Keratinocyte (primary cell): ENCODE results near the gene ECHDC1. TPM values are rescaled to one million over a fixed set of nuclear protein-coding genes. Genes with fewer than 3 reads are reported as not detected.

Experiments used
- DNase-seq: peaks from one replicate; pipeline ENCODE4 v3.0.0-alpha.2; 2011; ENCODE audit warnings: low read depth, missing footprints, low spot score
- FAIRE-seq: peaks from 2 replicates; lab custom pipeline; 2011; peaks lifted over from hg19 to GRCh38; lab: Jason Lieb, UNC
- H2AFZ ChIP-seq: 2 replicates; pipeline ENCODE4 v1.6.0; 2012; ENCODE audit warnings: low read length, control low read depth, inconsistent platforms; ENCODE audit not compliant: control insufficient read depth
- H3K27ac ChIP-seq: 2 replicates; pipeline ENCODE4 v1.5.1; 2011; ENCODE audit warnings: low read length; ENCODE audit not compliant: control insufficient read depth, insufficient read depth
- H3K27me3 ChIP-seq: 3 replicates; pipeline ENCODE4 v1.6.0; 2011; ENCODE audit warnings: low read length; ENCODE audit not compliant: control insufficient read depth, insufficient read depth; ENCODE audit errors: extremely low read depth
- H3K36me3 ChIP-seq, 2 experiments: 2 replicates in 1 of 2; 3 replicates in 1 of 2; pipeline ENCODE4 v1.5.1; 2011; ENCODE audit warnings: low read length in 2 of 2, mild to moderate bottlenecking in 1 of 2; ENCODE audit not compliant: control insufficient read depth in 2 of 2, insufficient read depth in 2 of 2; ENCODE audit errors: extremely low read depth in 1 of 2
- H3K4me1 ChIP-seq: 3 replicates; pipeline ENCODE4 v1.5.1; 2011; ENCODE audit warnings: low read length; ENCODE audit not compliant: control insufficient read depth, insufficient read depth; ENCODE audit errors: extremely low read depth
- H3K4me2 ChIP-seq: 3 replicates; pipeline ENCODE4 v1.6.0; 2011; ENCODE audit warnings: low read depth, low read length; ENCODE audit not compliant: control insufficient read depth, insufficient read depth; ENCODE audit errors: extremely low read depth
- H3K4me3 ChIP-seq, 3 experiments: fragments of 200-600 bp in 1 of 3; sonication (generic) in 1 of 3; 2 replicates in 2 of 3; 3 replicates in 1 of 3; pipeline ENCODE4 v1.5.1; 2011 to 2016; ENCODE audit warnings: low read length in 3 of 3, mild to moderate bottlenecking in 3 of 3, control low read depth in 2 of 3, inconsistent platforms in 1 of 3, low read depth in 1 of 3, mixed read lengths in 1 of 3, mixed run types in 1 of 3, moderate library complexity in 1 of 3; ENCODE audit not compliant: control insufficient read depth in 2 of 3, insufficient read depth in 2 of 3; ENCODE audit errors: extremely low read depth in 1 of 3
- H3K79me2 ChIP-seq: 2 replicates; pipeline ENCODE4 v1.6.0; 2012; ENCODE audit warnings: low read length; ENCODE audit not compliant: control insufficient read depth, insufficient read depth
- H3K9ac ChIP-seq: 3 replicates; pipeline ENCODE4 v1.6.0; 2011; ENCODE audit warnings: low read length; ENCODE audit not compliant: control insufficient read depth, insufficient read depth; ENCODE audit errors: extremely low read depth
- H3K9me1 ChIP-seq: 3 replicates; pipeline ENCODE4 v1.6.0; 2011; ENCODE audit warnings: low read length; ENCODE audit not compliant: control insufficient read depth, insufficient read depth; ENCODE audit errors: extremely low read depth
- H3K9me3 ChIP-seq: 2 replicates; pipeline ENCODE4 v1.5.1; 2012; ENCODE audit warnings: low read depth, low read length; ENCODE audit not compliant: control insufficient read depth
- H4K20me1 ChIP-seq: 3 replicates; pipeline ENCODE4 v1.6.0; 2011; ENCODE audit warnings: low read length; ENCODE audit not compliant: control insufficient read depth, insufficient read depth; ENCODE audit errors: extremely low read depth
- EZH2 ChIP-seq: IDR thresholded peaks from one replicate; pipeline ENCODE4 v1.6.1; 2012; ENCODE audit warnings: inconsistent platforms, mild to moderate bottlenecking, low read length, moderate library complexity
- dilution Hi-C: fragments of 300-500 bp; cut with MboI; formaldehyde crosslinking; loops from one replicate; pipeline ENCODE4 v1.7.0; 2020; ENCODE audit warnings: low sequenced_read_pairs; ENCODE audit not compliant: extremely low pct_ligation_motif_present
- polyA plus RNA-seq, 5 experiments: library from polyadenylated mRNA; depleted of rRNA in 3 of 5; stranded (reverse) in 3 of 5; stranded (forward) in 1 of 5; unstranded in 1 of 5; fragments of >200 nt; gene quantifications; 1 replicate in 1 of 5; 2 replicates in 3 of 5; 3 replicates in 1 of 5; pipeline versions ENCODE4 v1.2.1 to v1.2.3, GENCODE V29; 2011 to 2012; ENCODE audit warnings: missing spikeins in 2 of 5, low read depth in 1 of 5, low replicate concordance in 1 of 5
- TF ChIP-seq, protein P1 (sequence below), 3 experiments: IDR thresholded peaks in 1 of 3; conservative IDR thresholded peaks in 1 of 3; optimal IDR thresholded peaks in 1 of 3; 2 replicates in 2 of 3; 3 replicates in 1 of 3; pipeline versions ENCODE3 to v1.5.1; 2011; ENCODE audit warnings: low read length in 3 of 3, mild to moderate bottlenecking in 3 of 3, moderate library complexity in 2 of 3, control low read depth in 1 of 3, inconsistent platforms in 1 of 3; ENCODE audit not compliant: insufficient read depth in 2 of 3; ENCODE audit errors: extremely low read depth in 1 of 3

ECHDC1 gene
- polyA plus RNA-seq, 1 donor (not counting 4 experiments of a cell fraction or from before 2014, with no cell fraction given), result 56.9 TPM

DNA sequence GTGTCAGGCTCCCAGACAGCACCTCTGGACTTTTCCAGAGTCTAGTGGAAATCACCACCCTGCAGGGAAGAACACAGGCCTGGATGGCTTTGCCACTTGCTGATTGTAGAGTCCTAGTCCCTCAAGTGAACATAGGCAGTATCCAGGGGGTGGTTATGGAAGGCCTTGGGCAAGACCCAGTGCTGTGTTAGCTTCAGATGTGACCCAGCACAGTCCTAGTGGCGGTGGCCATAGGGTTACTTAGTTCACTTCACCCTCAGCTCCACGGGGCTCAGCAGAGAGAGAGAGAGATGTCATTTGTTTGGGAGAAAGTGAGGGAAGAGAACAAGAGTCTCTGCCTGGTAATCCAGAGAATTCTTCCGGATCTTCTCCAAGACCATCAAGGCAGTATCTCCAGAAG lies 39.5 kb downstream of the ECHDC1 start:
- Histone ChIP-seq H3K4me3 (no peak overlapping the region), H3K4me1 (peaks cover 9% of the 10 kb centered on the region), H3K79me2 (peaks cover 14% of the 10 kb centered on the region), H3K9ac (no peak overlapping the region), H2AFZ (no peak overlapping the region), H3K9me1 (no peaks in the 10 kb centered on the region), H3K9me3 (no peaks in the 10 kb centered on the region), H4K20me1 (no peaks in the 10 kb centered on the region), H3K27ac (no peak overlapping the region), H3K36me3 (no peaks in the 10 kb centered on the region), H3K4me2 (no peak overlapping the region), H3K27me3 (no peaks in the 10 kb centered on the region)
- DNase-seq (no peak), FAIRE-seq (no peak)
- dilution Hi-C loops, result no loop called here
- TF ChIP-seq EZH2, result no peak
- TF ChIP-seq, protein P1, sequence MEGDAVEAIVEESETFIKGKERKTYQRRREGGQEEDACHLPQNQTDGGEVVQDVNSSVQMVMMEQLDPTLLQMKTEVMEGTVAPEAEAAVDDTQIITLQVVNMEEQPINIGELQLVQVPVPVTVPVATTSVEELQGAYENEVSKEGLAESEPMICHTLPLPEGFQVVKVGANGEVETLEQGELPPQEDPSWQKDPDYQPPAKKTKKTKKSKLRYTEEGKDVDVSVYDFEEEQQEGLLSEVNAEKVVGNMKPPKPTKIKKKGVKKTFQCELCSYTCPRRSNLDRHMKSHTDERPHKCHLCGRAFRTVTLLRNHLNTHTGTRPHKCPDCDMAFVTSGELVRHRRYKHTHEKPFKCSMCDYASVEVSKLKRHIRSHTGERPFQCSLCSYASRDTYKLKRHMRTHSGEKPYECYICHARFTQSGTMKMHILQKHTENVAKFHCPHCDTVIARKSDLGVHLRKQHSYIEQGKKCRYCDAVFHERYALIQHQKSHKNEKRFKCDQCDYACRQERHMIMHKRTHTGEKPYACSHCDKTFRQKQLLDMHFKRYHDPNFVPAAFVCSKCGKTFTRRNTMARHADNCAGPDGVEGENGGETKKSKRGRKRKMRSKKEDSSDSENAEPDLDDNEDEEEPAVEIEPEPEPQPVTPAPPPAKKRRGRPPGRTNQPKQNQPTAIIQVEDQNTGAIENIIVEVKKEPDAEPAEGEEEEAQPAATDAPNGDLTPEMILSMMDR (optimal IDR thresholded peaks at IDR 0.05 in 1 of 3, IDR thresholded peaks at IDR 0.05 in 1 of 3, conservative IDR thresholded peaks at IDR 0.05 in 1 of 3; ENCODE audit: extremely low read depth in 1 of 3, insufficient read depth in 2 of 3, low read length in 3 of 3), result no peak

DNA sequence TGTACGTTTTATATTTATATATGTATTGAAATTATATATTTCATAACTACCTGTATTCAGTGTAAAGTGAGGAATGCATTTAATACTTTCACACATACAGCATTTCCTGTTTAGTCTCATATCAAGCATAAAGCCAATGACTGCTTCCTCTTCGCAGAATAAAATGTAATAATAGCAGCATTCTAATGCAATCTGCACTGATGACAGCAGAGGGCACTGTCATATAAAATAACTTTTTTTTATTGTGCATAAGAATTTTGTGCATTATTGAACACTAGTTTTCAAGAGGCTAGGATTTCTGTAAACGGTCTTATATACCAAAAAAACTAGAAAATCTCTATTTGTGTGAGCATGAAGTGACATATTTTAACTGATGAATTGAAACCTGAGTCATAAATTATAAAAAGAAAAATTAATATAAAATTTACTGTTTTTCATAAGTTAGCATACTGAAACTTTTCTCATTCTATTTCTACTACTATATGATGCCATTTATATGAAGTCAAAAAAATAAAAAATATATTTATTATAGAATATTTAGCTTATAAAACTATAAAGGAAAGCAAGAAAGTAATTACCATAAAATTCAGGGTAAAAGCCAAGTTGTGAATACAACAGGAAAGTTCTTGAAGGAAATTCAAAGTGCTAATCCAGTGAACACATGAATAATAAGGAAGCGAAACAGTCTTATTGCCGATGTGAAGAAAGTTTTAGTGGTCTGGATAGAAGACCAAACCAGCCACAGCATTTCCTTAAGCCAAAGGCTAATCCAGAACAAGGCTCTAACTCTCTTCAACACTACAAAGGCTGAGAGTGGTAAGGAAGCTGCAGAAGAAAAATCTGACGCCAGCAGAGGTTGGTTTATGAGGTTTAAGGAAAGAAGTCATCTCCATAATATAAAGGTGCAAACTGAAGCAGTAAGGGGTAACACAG lies 40.4 kb downstream of the ECHDC1 start:
- dilution Hi-C loops, result no loop called here
- Histone ChIP-seq H3K36me3 (no peaks in the 10 kb centered on the region), H3K9me1 (no peaks in the 10 kb centered on the region), H3K4me3 (no peak overlapping the region), H3K9me3 (no peaks in the 10 kb centered on the region), H3K4me1 (peaks cover 9% of the 10 kb centered on the region), H3K27ac (no peak overlapping the region), H3K9ac (no peak overlapping the region), H3K27me3 (no peaks in the 10 kb centered on the region), H3K79me2 (peaks cover 10% of the 10 kb centered on the region), H4K20me1 (no peaks in the 10 kb centered on the region), H2AFZ (no peak overlapping the region), H3K4me2 (no peak overlapping the region)
- FAIRE-seq, result no peak
- no peak for DNase-seq
- TF ChIP-seq, protein P1 (optimal IDR thresholded peaks at IDR 0.05 in 1 of 3, IDR thresholded peaks at IDR 0.05 in 1 of 3, conservative IDR thresholded peaks at IDR 0.05 in 1 of 3; ENCODE audit: extremely low read depth in 1 of 3, insufficient read depth in 2 of 3, low read length in 3 of 3), result peak in 2 of 3 experiments; percentile 33 to 51
- TF ChIP-seq EZH2, result no peak
